Peyer's patch (tissue), 4 donors: ENCODE results near the gene FN3K. TPM values are rescaled to one million over a fixed set of nuclear protein-coding genes. Genes with fewer than 3 reads are reported as not detected.

Experiments used
- DNase-seq, 3 donors: peaks; one replicate each; pipeline ENCODE4 v3.0.0-alpha.2; 2017 to 2019
- H3K27ac ChIP-seq, 4 donors: fragments of 200-600 bp; sonication (generic); one replicate each; pipeline ENCODE4 v1.5.1; 2016 to 2019
- H3K27me3 ChIP-seq, 2 donors: fragments of 200-600 bp; sonication (generic); one replicate each; pipeline ENCODE4 v1.5.1; 2019
- H3K36me3 ChIP-seq, 3 donors: fragments of 200-600 bp; sonication (generic); one replicate each; pipeline ENCODE4 v1.5.1; 2016 to 2019
- H3K4me1 ChIP-seq, 4 donors: fragments of 200-600 bp; sonication (generic); one replicate each; pipeline ENCODE4 v1.5.1; 2016 to 2019
- H3K4me3 ChIP-seq, 4 donors: fragments of 200-600 bp; sonication (generic); 1 replicate in 3 of 4; 2 replicates in 1 of 4; pipeline ENCODE4 v1.5.1; 2016 to 2019; ENCODE audit warnings: mild to moderate bottlenecking in 1 of 4
- H3K9me3 ChIP-seq, 4 donors: fragments of 200-600 bp; sonication (generic); one replicate each; pipeline ENCODE4 v1.5.1; 2016 to 2019; ENCODE audit warnings: mild to moderate bottlenecking in 1 of 4
- CTCF ChIP-seq, 6 experiments: fragments of 450-650 bp in 4 of 6; fragments of 200-600 bp in 2 of 6; sonication (generic) in 1 of 6; IDR thresholded peaks; one replicate each; pipeline ENCODE4 v1.5.1; 2017 to 2019; ENCODE audit warnings: antibody characterized with exemption in 6 of 6, mild to moderate bottlenecking in 3 of 6, moderate library complexity in 1 of 6
- POLR2A ChIP-seq, 2 donors: fragments of 450-650 bp; IDR thresholded peaks; one replicate each; pipeline ENCODE4 v1.5.1; 2017; ENCODE audit warnings: antibody characterized with exemption in 2 of 2, mild to moderate bottlenecking in 2 of 2, moderate library complexity in 2 of 2
- total RNA-seq, 4 donors: library from RNA; depleted of rRNA; stranded (reverse); fragments of >200 nt; gene quantifications; one replicate each; pipeline ENCODE4 v1.1.0, GENCODE V29; 2016

Gene FN3K
- total RNA-seq, 4 donors from 2014 or later = 14.0 to 56.3 (median 23.0) TPM

DNA sequence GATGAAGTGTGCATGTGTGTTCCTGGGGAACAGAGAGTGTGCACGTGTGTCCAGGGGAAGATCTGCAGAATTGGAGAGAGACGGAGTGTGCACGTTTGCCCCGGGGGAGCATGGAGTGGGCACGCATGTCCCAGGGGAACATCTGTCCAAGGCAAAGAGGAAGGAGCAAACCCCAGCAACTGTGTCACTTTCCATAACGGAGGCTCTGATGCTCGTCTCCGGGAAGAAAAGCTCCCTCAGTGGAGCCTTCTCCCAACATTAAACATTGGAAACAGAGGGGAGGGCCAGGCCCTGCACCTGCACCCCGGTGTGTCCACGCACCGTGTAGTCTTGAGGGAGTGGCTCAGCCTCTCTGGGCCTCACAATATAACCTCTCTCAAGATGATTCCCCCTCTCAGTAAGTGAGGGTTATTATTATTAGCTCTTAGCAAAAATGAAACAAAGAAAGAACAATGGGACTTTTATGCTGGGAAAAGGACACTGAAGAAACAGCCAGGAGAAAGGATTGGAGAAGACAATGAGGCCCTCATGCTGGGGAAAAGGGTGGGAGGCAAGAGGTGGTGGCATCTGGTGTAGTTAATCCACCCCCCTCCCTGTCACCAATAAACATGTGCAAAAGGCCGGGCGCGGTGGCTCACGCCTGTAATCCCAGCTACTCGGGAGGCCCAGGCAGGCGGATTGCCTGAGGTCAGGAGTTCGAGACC is 44.5 kb upstream of the FN3K start:
- no peak for DNase-seq
- no peak overlapping the region for H3K27ac ChIP-seq

GRCh38 chr17:82691714-82692113 is 43.7 kb upstream of the FN3K start:
- H3K36me3 ChIP-seq = no peaks in the 10 kb centered on the region
- TF ChIP-seq POLR2A (IDR thresholded peaks at IDR 0.05) = no peak
- no peak for TF ChIP-seq CTCF (IDR thresholded peaks at IDR 0.05)
- H3K27ac ChIP-seq = no peak overlapping the region
- H3K4me3 ChIP-seq = no peak overlapping the region
- DNase-seq = no peak
- H3K4me1 ChIP-seq = no peaks in the 10 kb centered on the region
- H3K27me3 ChIP-seq = no peaks in the 10 kb centered on the region
- H3K9me3 ChIP-seq = peaks cover 0 to 9% (median 2%) of the 10 kb centered on the region in 4 donors

More for the DNA sequence above, 44.5 kb upstream of the FN3K start:
- Histone ChIP-seq H3K4me3 (no peak overlapping the region), H3K9me3 (peaks cover 0 to 9% (median 2%) of the 10 kb centered on the region in 4 donors), H3K4me1 (no peaks in the 10 kb centered on the region), H3K36me3 (no peaks in the 10 kb centered on the region), H3K27me3 (no peaks in the 10 kb centered on the region)
- no peak for TF ChIP-seq CTCF (IDR thresholded peaks at IDR 0.05)
- no peak for TF ChIP-seq POLR2A (IDR thresholded peaks at IDR 0.05)

DNA sequence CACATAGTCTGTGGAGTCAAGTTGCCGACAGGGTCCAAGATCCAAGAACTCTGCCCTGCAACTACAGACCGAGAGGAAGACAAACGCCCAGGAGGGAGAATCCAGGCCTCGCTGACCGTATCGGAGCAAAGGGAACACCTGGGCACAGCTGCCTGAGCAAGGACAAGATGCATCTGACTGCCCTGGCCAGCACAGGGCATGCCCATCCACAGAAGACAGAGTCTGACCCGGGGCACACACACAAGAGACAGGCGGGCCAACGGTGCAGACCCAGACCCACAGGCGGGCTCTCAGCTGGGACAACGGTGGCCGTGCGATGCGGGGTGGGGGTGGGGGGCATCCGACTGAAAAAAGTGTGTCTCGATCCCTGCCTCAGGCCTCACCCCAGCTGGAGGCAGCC is 43.1 kb upstream of the FN3K start:
- peaks cover 0 to 5% (median 2%) of the 10 kb centered on the region in 4 donors for H3K4me1 ChIP-seq
- H3K27ac ChIP-seq = no peak overlapping the region
- no peaks in the 10 kb centered on the region for H3K36me3 ChIP-seq
- DNase-seq = no peak
- TF ChIP-seq CTCF (IDR thresholded peaks at IDR 0.05) = no peak
- H3K27me3 ChIP-seq = no peaks in the 10 kb centered on the region
- peaks cover 0 to 9% (median 2%) of the 10 kb centered on the region in 4 donors for H3K9me3 ChIP-seq
- no peak overlapping the region for H3K4me3 ChIP-seq

DNA sequence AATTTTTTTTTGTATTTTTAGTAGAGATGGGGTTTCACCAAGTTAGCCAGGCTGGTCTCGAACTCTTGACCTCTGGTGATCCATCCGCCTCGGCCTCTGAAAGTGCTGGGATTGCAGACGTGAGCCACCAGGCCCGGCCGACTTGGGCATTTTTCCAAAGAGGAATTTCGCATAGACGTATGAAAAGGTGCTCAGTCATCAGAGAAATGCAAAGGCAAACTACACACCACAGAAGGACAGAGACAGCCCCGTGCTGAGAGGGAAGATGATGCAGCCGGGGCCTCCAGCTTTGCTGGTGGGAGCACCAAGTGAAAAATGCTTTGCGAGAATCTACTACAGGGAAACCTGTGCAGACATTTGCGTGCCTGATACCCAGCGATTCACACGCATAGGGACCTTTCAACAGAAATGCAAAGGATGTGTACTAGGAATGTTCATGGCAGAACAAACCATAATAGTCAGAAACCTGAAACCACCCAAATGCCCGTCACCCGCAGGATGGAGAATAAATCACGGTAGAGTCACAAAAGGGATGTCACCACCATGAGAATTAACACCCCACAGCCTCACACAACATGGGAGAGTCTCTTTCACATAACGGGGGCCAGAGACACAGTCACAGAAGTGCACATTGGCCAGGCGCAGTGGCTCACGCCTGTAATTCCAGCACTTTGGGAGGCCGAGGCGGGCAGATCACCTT is 42.1 kb upstream of the FN3K start:
- Histone ChIP-seq H3K9me3 (peaks cover 0 to 9% (median 2%) of the 10 kb centered on the region in 4 donors), H3K27ac (no peak overlapping the region), H3K4me3 (no peak overlapping the region), H3K36me3 (no peaks in the 10 kb centered on the region), H3K27me3 (no peaks in the 10 kb centered on the region), H3K4me1 (peaks cover 0 to 12% (median 6%) of the 10 kb centered on the region in 4 donors)
- no peak for TF ChIP-seq POLR2A (IDR thresholded peaks at IDR 0.05)
- no peak for TF ChIP-seq CTCF (IDR thresholded peaks at IDR 0.05)
- no peak for DNase-seq

DNA sequence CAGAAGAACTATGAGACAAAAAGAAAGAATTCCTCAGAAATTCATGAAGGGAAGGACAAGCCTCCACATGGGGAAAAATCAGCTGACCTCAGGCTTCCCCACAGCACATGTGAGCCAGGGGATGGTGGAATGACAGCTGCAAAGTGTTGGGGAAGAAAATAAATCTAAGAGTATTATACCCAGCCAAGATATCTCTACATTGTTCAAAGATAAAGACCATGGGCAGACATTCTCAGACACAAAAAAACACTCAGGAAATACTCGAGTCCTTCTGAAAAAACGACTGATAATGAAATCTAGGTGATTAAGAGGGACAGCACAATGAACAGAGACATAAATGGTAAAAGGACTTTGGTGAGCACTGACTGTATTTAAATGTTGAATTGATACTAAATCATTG is 40.8 kb upstream of the FN3K start:
- Histone ChIP-seq H3K27ac (no peak overlapping the region), H3K4me1 (peaks cover 0 to 15% (median 6%) of the 10 kb centered on the region in 4 donors), H3K27me3 (no peaks in the 10 kb centered on the region), H3K4me3 (no peak overlapping the region), H3K9me3 (peaks cover 0 to 9% (median 2%) of the 10 kb centered on the region in 4 donors), H3K36me3 (no peaks in the 10 kb centered on the region)
- TF ChIP-seq POLR2A (IDR thresholded peaks at IDR 0.05) (no peak), CTCF (IDR thresholded peaks at IDR 0.05) (no peak)
- no peak for DNase-seq
